Left lung (tissue), 10 donors: ENCODE measurements around the gene ENDOD1. TPM values are rescaled to one million over a fixed set of nuclear protein-coding genes. Genes with fewer than 3 reads are reported as not detected.

Source experiments
- ATAC-seq: fragments of 200-7000 bp; cut with Tn5 transposase; one replicate; pipeline ENCODE4 v1.9.1; 2020; ENCODE audit warnings: moderate library complexity
- DNase-seq, 4 donors: peaks; one replicate each; pipeline ENCODE4 v3.0.0-alpha.2; 2013 to 2020
- H3K27ac ChIP-seq, 2 donors: fragments of 200-600 bp; sonication (generic) in 1 of 2; one replicate each; pipeline versions ENCODE4 v1.5.0 to v1.8.0; 2020 to 2021
- H3K27me3 ChIP-seq, 2 donors: fragments of 200-600 bp; sonication (generic) in 1 of 2; one replicate each; pipeline versions ENCODE4 v1.5.0 to v1.8.0; 2020 to 2021
- H3K36me3 ChIP-seq, 2 donors: fragments of 200-600 bp; sonication (generic) in 1 of 2; one replicate each; pipeline versions ENCODE4 v1.5.0 to v1.8.0; 2020 to 2021
- H3K4me1 ChIP-seq, 2 donors: fragments of 200-600 bp; one replicate each; pipeline ENCODE4 v1.8.0; 2021
- H3K4me3 ChIP-seq, 2 donors: fragments of 200-600 bp; sonication (generic) in 1 of 2; one replicate each; pipeline versions ENCODE4 v1.5.0 to v1.8.0; 2020 to 2021; ENCODE audit warnings: mild to moderate bottlenecking in 1 of 2
- H3K9me3 ChIP-seq, 2 donors: fragments of 200-600 bp; sonication (generic) in 1 of 2; one replicate each; pipeline versions ENCODE4 v1.5.0 to v1.8.0; 2020 to 2021
- intact Hi-C, 2 donors: fragments of 100-400 bp; cut with DNase I; formaldehyde crosslinking; loops; one replicate each; pipeline versions ENCODE4 v1.11.2 to v1.14.2; 2022
- polyA plus RNA-seq, 6 donors: library from polyadenylated mRNA; unstranded; fragments of 120-200 nt; gene quantifications; one replicate each; pipeline ENCODE4 v1.2.1, GENCODE V29; 2013; ENCODE audit not compliant: insufficient read length in 6 of 6
- total RNA-seq, 2 donors: library from RNA; stranded (reverse); fragmentation: NEBNext Ultra II Directional; extraction: Animal tissue kit (Norgen Biotek cat#: 25700); gene quantifications; one replicate each; pipeline ENCODE4 v1.2.1, GENCODE V29; 2021
- TF ChIP-seq, protein P1 (sequence below), 2 donors: fragments of 200-600 bp; sonication (generic) in 1 of 2; IDR thresholded peaks; one replicate each; pipeline versions ENCODE4 v1.5.0 to v1.8.0; 2021; ENCODE audit warnings: antibody characterized with exemption in 2 of 2
- donor health status: DM: no; HTN: yes; CAD: no.
- donor health status: DM: no; HTN: no; CAD: no.

Gene ENDOD1
- total and polyA plus RNA-seq, 8 donors: 24.2 to 31.2 (median 26.3) TPM

DNA sequence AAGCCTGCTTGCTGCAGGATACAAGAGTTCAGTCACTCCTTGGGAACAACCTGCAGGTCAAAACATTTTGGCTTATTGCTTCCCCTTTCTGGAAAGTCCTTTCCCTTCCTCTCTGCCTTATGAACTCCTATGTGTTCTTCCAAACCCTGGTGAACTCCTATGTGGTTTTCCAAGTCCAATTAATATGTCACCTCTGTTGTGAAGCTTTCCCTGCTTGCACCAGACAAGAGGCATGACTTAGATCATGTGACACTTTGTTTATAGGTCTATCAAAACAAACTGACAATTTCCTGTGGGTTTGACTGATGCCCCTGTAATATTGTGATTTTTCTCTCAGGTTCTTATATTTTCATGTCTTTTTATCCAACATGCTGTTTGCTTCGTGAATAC lies 64.2 kb downstream of the ENDOD1 start:
- Histone ChIP-seq H3K4me1 (peaks cover 9 to 33% of the 10 kb centered on the region in 2 donors), H3K27ac (peak overlapping the region in 1 of 2 donors; percentile 41), H3K4me3 (no peak overlapping the region), H3K9me3 (no peaks in the 10 kb centered on the region), H3K27me3 (peaks cover 0 to 5% of the 10 kb centered on the region in 2 donors), H3K36me3 (no peaks in the 10 kb centered on the region)
- TF ChIP-seq, protein P1, sequence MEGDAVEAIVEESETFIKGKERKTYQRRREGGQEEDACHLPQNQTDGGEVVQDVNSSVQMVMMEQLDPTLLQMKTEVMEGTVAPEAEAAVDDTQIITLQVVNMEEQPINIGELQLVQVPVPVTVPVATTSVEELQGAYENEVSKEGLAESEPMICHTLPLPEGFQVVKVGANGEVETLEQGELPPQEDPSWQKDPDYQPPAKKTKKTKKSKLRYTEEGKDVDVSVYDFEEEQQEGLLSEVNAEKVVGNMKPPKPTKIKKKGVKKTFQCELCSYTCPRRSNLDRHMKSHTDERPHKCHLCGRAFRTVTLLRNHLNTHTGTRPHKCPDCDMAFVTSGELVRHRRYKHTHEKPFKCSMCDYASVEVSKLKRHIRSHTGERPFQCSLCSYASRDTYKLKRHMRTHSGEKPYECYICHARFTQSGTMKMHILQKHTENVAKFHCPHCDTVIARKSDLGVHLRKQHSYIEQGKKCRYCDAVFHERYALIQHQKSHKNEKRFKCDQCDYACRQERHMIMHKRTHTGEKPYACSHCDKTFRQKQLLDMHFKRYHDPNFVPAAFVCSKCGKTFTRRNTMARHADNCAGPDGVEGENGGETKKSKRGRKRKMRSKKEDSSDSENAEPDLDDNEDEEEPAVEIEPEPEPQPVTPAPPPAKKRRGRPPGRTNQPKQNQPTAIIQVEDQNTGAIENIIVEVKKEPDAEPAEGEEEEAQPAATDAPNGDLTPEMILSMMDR (IDR thresholded peaks at IDR 0.05): no peak
- intact Hi-C loops: loop anchor here (5.0 to 10.0 kb wide), 2 partner anchors 551 to 608 kb away; no protein-coding TSS in a partner anchor
- ATAC-seq: no peak
- no peak for DNase-seq

DNA sequence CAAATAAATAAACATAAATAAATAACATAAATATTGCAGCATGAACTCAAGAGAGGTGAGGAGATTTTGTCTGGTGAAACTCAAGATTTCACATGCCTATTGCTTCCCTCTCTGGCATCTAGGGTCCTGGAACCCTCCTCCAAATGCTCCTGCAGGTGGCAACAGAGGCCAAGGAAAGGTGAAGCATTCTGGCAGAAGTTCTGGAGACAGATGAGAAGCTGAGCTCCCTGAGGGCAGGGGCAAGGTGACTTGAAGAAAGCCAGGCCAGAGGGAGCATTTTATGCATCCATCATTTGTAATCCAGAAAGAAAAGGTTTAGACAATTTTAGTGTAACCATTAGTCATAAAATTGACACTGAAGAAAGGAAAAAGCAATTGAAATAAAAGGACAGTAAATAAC lies 64.9 kb downstream of the ENDOD1 start:
- ATAC-seq (no peak), DNase-seq (no peak)
- H3K36me3 ChIP-seq: no peaks in the 10 kb centered on the region
- H3K27me3 ChIP-seq: peaks cover 0 to 5% of the 10 kb centered on the region in 2 donors
- H3K4me3 ChIP-seq: no peak overlapping the region
- intact Hi-C loops: loop anchor here (5.0 to 10.0 kb wide), 2 partner anchors 550 to 608 kb away; no protein-coding TSS in a partner anchor
- H3K27ac ChIP-seq: no peak overlapping the region
- H3K4me1 ChIP-seq: peaks cover 8 to 31% of the 10 kb centered on the region in 2 donors
- H3K9me3 ChIP-seq: no peaks in the 10 kb centered on the region
- TF ChIP-seq, protein P1 (IDR thresholded peaks at IDR 0.05): peak; percentile 30 to 34

DNA sequence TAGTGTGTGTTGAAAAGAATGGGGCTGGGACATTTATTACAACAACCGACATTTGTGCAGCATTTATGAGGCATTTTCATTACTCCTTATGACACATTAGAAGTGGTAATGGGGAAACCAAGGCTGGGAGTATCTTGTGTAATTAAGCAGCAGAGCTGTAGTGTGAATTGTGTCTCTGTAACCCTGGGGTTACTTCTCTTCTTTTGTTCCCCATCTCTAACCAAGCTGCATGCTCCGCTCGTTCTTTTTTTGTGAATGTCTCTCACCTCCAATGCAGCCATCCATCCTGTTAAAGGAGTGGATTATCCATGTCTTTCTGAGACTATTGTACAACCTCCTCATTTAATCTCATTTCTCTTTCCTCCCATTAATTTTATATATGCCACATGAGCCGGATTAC lies 65.7 kb downstream of the ENDOD1 start:
- Histone ChIP-seq H3K36me3 (no peaks in the 10 kb centered on the region), H3K4me3 (no peak overlapping the region), H3K27ac (no peak overlapping the region), H3K9me3 (no peaks in the 10 kb centered on the region), H3K27me3 (no peaks in the 10 kb centered on the region), H3K4me1 (peaks cover 4 to 24% of the 10 kb centered on the region in 2 donors)
- TF ChIP-seq, protein P1 (IDR thresholded peaks at IDR 0.05): no peak
- ATAC-seq: no peak
- DNase-seq: no peak
- intact Hi-C loops: loop anchor here (5.0 to 10.0 kb wide), 2 partner anchors 549 to 552 kb away; no protein-coding TSS in a partner anchor

DNA sequence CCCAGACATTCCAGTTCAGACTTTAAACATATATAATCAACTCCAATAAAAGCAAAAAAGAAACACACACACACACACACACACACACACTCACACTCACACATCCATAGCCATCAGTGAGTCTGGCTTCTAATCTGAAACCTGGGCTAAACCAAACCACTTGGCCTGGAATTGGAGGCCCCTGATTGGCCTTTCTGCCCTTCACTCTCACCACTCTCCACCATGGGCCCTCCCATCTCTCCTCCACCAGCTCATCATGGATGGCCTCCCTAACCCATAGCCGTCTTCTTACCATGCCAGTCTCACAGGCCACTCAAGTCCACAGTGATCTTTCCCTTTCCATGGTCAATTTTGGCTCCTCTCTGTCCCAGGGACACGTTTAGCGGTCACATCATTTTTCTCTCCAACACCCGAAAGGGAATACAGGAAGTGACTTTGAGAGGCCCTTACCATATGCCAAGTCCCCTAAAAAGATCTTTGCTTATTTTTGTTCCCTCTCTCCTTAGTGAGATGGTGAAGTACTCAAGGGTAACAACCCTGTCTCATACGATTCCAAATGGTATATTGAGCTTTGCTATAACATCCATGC lies 66.6 kb downstream of the ENDOD1 start:
- no peak overlapping the region for H3K4me3 ChIP-seq
- DNase-seq (no peak), ATAC-seq (no peak)
- H3K9me3 ChIP-seq: no peaks in the 10 kb centered on the region
- TF ChIP-seq, protein P1 (IDR thresholded peaks at IDR 0.05): no peak
- peak overlapping the region in 1 of 2 donors; percentile 34 for H3K27ac ChIP-seq
- intact Hi-C loops: loop anchor here (5.0 to 10.0 kb wide), 2 partner anchors 549 to 551 kb away; no protein-coding TSS in a partner anchor
- H3K36me3 ChIP-seq: no peaks in the 10 kb centered on the region
- no peaks in the 10 kb centered on the region for H3K27me3 ChIP-seq
- H3K4me1 ChIP-seq: peaks cover 4 to 24% of the 10 kb centered on the region in 2 donors

DNA sequence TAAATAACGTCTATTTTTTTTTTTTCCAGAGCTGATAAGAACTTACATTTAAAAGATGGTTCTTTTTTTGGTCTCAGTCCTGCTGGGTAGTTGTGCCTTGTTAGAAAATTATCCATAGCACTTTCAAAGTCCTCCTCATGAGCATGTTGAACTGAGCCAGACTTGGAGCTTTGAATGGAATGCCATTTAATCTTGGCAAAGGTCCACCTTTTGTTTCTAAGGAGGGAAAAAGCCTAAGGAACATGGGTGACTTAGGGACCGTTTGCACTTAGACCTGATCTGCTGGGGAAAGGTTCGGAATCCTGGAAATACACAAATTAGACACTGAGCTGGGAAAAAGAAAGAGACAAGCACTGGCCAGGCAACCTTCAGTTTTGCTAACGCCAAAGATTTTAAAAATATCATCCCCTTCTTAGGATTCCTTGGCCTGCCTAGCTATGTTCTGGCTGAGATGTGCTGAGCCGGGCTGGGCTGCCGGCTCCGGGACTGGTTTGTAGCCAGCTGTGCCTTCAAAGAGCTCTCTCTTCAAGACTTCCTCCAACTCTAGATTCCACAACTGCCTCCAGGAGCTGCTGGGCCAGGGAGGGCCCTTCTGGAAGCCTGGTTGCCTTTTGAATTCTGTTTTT lies 67.4 kb downstream of the ENDOD1 start:
- intact Hi-C loops: loop anchor here (5.0 to 10.0 kb wide), 2 partner anchors 548 to 550 kb away; no protein-coding TSS in a partner anchor
- peak in 2 of 4 donors; percentile 45 to 58 for DNase-seq
- Histone ChIP-seq H3K27me3 (no peaks in the 10 kb centered on the region), H3K4me3 (no peak overlapping the region), H3K36me3 (no peaks in the 10 kb centered on the region), H3K4me1 (peaks cover 4 to 18% of the 10 kb centered on the region in 2 donors), H3K27ac (peak overlapping the region in 1 of 2 donors; percentile 34), H3K9me3 (no peaks in the 10 kb centered on the region)
- TF ChIP-seq, protein P1 (IDR thresholded peaks at IDR 0.05): no peak
- ATAC-seq: peak; percentile 64
